ENCODE results near the gene TSPAN19.
"Not testable (repeated sequence)": the region's sequence is repeated elsewhere in the genome, so short reads cannot be mapped to it uniquely, and the experiment has no call there.

The TSPAN19 gene

GRCh38 chr12:85036234-85036707 is at the start of gene TSPAN19, which contains the start of gene LRRIQ1:
TSS of gene TSPAN19 (minus strand) at chr12:85036277. CDS start at chr12:85029946, 6,331 bp downstream.
TSS of gene LRRIQ1 (plus strand) at chr12:85036351. CDS start at chr12:85038177, 1,826 bp downstream.
- peak; percentile 95 for DNase-seq (ENCODE audit: low spot score)

DNA sequence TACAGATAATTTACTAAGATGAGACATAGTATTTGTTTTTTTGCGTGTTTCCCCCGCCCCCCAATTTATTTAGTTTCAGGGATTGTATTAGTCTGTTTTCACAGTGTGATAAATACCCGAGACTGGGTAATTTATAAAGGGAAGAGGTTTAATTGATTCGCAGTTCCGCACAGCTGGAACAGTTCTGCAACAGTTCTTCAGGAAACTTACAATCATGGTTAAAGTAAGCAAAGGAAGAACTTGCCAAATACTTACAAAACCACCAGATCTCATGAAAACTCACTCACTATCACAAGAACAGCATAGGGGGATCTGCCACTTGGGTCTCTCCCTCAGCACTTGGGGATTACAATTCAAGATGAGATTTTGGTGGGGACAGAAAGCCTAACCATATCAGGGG is 49.0 kb upstream of the TSPAN19 start:
- DNase-seq (ENCODE audit: low spot score) = no peak

GRCh38 chr12:85076688-85077430 is 40.8 kb upstream of the TSPAN19 start:
- DNase-seq (ENCODE audit: low spot score) = no peak

- no peak for DNase-seq (ENCODE audit: low spot score)
Measured at GRCh38 chr12:85072826-85073225, 36.7 kb upstream of the TSPAN19 start.

- DNase-seq (ENCODE audit: low spot score) = no peak
Measured at GRCh38 chr12:85065837-85066482, 29.9 kb upstream of the TSPAN19 start.

GRCh38 chr12:85060916-85061315 is 24.8 kb upstream of the TSPAN19 start:
- no peak for DNase-seq (ENCODE audit: low spot score)

DNA sequence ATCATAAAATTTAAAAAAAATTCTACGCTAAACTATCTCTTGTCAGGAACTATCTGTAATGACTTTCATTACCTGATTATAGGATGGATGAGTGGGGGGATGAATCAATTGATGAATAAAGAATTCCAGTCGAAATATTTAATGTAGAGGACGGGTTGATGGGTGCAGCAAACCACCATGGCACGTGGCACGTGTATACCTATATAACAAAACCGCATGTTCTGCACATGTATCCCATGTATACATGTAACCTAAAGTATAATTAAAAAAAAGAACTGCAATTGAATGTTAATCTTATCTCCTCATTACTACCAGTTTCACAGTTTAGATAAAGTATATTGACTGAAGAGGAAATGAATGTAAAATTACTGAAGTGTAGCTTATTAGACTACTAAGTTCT is 23.5 kb upstream of the TSPAN19 start:
- no peak for DNase-seq (ENCODE audit: low spot score)

- DNase-seq (ENCODE audit: low spot score) = no peak
Measured at GRCh38 chr12:85058339-85058738, 22.3 kb upstream of the TSPAN19 start.

DNA sequence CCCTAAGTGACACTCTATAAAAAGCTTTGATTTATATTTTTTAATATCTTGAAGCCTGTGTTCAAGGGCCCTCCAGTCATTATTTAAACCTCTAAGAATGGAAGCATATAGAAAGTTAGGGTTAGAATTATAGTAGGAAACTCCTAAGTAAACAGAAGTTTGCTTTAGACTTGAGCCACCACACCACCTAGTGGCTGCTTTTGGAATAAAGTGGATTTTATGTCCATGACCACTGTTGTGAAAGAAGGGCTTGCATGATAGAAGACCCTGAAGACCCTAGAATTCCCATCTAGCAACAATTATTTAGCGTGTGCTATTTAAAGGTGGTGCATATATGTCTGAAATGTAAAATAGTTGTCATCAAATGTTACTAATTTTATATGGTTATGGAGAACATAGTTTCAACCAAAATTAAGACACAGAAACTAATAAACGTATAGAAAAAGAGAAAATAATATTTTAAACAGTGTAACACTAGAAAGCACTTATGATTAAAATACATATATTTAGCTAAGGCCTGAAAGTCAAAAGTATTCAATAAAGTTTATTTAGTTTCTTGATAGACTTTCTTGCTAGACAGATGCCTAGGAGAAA is 21.4 kb upstream of the TSPAN19 start:
- no peak for DNase-seq (ENCODE audit: low spot score)

DNA sequence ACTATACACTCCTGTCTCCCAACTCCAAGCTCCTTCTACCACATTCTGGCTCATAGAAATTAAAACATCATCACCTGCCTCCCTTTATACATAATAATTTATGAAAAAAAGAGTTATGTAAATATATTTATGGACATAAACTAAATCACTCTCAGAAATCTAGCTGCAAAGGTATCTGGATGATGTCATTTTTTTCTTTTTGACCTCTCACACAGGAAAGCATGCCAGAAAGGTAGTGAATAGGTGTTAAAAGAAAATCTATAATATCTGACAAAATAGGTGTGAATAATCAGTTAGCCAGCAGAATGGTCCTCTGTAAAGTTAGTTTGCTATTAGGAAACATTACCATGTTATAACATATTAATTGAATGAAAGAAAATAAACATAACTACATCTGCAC is 7.8 kb upstream of the TSPAN19 start:
- no peak for DNase-seq (ENCODE audit: low spot score)

DNA sequence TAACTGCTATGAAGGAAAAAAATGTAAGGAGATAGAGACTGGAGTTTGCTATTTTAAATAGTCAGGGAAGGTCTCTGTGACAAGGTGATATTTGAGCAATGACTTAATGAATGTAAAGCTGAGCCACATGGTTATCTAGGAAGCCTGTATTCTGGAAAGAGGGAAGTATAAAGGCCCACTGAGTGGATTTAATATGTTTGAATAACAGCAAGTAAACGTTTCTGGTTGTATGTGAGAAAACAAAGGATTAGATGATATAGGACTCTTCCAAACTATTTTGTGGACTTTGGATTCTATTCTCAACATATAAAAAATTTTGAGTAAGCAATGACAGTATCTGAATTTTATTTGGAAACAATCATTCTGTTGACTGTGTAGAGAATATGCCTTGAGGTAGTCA is 5.3 kb upstream of the TSPAN19 start:
- DNase-seq (ENCODE audit: low spot score) = no peak

DNA sequence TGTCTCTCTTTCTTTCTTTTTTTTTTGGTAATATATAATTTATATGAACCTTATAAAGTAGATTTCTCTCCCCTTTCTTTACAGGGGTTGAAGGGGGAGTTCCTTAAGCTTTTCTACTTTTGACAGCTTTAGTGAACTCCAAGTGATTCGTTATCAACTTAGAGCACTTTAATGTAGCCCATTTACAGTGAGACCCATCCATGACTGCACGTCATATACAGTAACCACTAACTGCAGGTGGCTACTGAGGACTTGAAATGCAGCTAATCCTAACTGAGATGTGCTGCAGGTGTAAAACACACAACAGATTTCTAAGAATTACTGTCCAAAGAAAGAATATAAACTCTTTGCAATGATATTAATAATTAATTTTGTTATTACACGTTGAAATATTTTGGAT is 656 bp upstream of the TSPAN19 start:
- DNase-seq (ENCODE audit: low spot score) = no peak

GRCh38 chr12:85029456-85029855 is 6.6 kb downstream of the TSPAN19 start:
- DNase-seq (ENCODE audit: low spot score) = no peak

GRCh38 chr12:85018098-85018497 is 18.0 kb downstream of the TSPAN19 start:
- DNase-seq (ENCODE audit: low spot score) = no peak

- no peak for DNase-seq (ENCODE audit: low spot score)
Measured at GRCh38 chr12:85017618-85018017, 18.5 kb downstream of the TSPAN19 start.

DNA sequence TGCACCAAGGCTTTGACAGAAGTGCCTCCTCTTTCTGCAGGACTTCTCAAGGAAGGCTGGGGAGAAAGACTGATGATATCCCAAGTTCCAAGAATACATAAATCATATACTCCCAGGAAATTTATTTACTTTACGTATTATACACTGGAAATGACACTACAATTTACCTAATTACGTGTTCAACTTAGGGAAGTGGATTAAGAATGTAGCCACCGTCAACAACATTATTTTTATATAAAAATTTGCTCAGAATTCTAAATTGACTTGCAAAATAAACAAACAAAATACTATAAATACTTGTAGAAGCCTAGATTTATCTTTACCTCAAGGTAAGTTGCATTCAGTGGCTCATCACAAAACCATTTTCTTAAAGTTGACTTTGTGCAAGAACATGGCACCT is 18.9 kb downstream of the TSPAN19 start:
- no peak for DNase-seq (ENCODE audit: low spot score)

GRCh38 chr12:85016413-85016812 is 19.7 kb downstream of the TSPAN19 start:
- DNase-seq (ENCODE audit: low spot score) = no peak

- DNase-seq (ENCODE audit: low spot score) = no peak
Measured at GRCh38 chr12:85007836-85008235, 28.2 kb downstream of the TSPAN19 start.

- DNase-seq (ENCODE audit: low spot score) = no peak
Measured at GRCh38 chr12:85006206-85006605, 29.9 kb downstream of the TSPAN19 start.

- no peak for DNase-seq (ENCODE audit: low spot score)
Measured at GRCh38 chr12:85005615-85006014, 30.5 kb downstream of the TSPAN19 start.

GRCh38 chr12:85005047-85005446 is 31.0 kb downstream of the TSPAN19 start:
- DNase-seq (ENCODE audit: low spot score) = not testable (repeated sequence)

- no peak for DNase-seq (ENCODE audit: low spot score)
Measured at GRCh38 chr12:85004204-85004603, 31.9 kb downstream of the TSPAN19 start.

GRCh38 chr12:85002778-85003296 is 33.2 kb downstream of the TSPAN19 start:
- DNase-seq (ENCODE audit: low spot score) = no peak
